Muscle of back (tissue), 13 donors: ENCODE data around the gene OR9I1. TPM values are rescaled to one million over a fixed set of nuclear protein-coding genes. Genes with fewer than 3 reads are reported as not detected.

Experiments
- DNase-seq, 3 donors: peaks; one replicate each; pipeline versions ENCODE4 v3.0.0 to v3.0.0-alpha.2; 2013
- long read RNA-seq, 9 donors: transcript quantifications; one replicate each; lab custom pipeline, GENCODE V29; 2026
- polyA plus RNA-seq, 10 donors: library from polyadenylated mRNA; unstranded; fragments of 120-200 nt; gene quantifications; one replicate each; pipeline ENCODE4 v1.2.1, GENCODE V29; 2013; ENCODE audit not compliant: insufficient read length in 10 of 10

The OR9I1 gene, protein sequence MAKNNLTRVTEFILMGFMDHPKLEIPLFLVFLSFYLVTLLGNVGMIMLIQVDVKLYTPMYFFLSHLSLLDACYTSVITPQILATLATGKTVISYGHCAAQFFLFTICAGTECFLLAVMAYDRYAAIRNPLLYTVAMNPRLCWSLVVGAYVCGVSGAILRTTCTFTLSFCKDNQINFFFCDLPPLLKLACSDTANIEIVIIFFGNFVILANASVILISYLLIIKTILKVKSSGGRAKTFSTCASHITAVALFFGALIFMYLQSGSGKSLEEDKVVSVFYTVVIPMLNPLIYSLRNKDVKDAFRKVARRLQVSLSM
- polyA plus RNA-seq: not detected
- long read RNA-seq, donor 1: 0 reads
- long read RNA-seq, donor 2: 0 reads
- long read RNA-seq, donor 3: 0 reads
- long read RNA-seq, donor 4: 0 reads
- long read RNA-seq, donor 5: 0 reads
- long read RNA-seq, donor 6: 0 reads
- long read RNA-seq, donor 7: 0 reads
- long read RNA-seq, donor 8: 0 reads
- long read RNA-seq, donor 9: 0 reads

DNA sequence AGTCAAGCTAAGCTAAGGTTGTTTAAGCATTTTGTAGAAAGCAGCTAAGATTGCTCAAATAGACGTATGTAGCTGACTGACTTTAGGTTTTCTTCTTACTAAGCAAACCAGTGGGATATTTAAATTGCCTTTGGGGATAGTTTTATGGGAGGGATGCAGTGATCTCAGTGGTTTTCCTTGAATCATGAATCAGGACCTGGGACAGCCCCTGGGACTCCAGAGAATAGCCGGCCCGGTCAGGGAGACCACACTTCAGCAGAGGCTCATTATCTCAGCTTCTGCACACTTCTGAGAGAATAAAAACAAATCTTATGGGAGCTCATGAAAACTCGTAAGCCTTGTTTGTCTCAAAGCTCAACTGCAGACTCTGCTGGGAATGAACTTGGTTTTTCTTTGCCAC, at the start of gene OR9I1:
OR9I1 (minus strand) TSS at position 62 of the 400 bp plus-strand sequence. CDS start 6,086 bp downstream, outside the sequence.
- no peak for DNase-seq

DNA sequence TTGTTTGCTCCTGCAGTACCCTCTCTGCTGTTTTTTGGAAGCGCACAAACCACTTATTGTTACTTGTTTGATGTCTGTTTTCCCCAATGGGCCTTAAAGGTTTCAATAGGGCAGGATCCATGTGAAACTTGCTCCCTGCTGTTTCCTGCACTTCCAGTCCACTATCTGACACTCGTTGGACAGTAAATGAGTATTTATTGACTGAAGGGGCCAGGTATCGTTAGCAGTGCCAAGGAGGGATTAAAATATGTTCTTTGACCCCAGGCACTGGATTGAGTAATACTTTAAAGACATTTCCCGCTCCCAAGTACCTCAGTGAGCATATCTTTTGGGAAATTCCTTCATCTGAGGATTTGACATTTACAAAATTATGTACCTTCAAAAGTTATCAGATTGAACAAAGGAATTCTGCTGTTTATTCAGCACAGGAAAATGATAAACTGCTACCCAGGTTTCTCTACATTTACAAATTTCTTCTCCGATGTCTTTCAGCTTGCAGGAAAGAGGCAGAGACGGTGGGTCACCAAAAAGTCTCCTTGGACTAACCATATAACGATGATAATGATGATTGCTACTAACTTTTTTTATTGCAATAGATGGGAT, 40.3 kb upstream of the OR9I1 start:
- no peak for DNase-seq

DNA sequence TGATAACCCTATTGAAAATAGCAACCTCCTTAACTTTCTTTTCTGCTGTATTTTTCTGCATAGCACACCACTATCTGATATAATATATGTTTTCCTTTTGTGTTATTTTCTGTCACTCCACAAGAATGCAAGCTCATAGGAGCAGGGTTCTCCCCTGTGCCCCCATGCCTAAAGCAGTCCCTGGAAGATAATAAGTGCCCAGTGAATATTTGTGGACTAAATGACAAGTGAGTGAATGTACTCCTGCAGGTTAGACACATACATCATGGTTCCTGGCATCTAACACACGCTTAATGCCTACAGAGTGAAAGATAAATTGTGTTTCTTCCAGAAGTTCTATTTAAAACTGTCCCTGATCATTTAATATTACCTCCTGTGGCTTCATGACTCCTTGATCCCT, 39.7 kb upstream of the OR9I1 start:
- DNase-seq: no peak

DNA sequence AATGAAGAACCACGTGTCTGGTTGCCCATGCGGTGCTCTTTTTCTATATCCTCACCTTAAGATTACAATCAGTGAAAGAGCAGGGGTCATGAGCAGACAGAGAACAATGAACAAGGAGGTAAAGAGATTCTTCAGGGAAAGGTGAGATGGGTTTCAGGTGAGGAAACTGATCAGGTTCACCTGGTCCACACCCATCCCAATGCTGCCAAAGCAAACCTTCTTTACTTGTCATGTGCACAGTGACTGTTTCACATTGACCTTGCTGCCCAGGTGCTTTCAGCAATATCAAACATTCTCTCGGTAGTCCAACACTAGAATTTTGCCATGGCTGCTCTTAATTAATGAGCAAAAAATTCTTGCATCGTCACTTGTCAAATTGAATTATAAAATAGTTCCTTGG, 39.1 kb upstream of the OR9I1 start:
- DNase-seq: no peak

DNA sequence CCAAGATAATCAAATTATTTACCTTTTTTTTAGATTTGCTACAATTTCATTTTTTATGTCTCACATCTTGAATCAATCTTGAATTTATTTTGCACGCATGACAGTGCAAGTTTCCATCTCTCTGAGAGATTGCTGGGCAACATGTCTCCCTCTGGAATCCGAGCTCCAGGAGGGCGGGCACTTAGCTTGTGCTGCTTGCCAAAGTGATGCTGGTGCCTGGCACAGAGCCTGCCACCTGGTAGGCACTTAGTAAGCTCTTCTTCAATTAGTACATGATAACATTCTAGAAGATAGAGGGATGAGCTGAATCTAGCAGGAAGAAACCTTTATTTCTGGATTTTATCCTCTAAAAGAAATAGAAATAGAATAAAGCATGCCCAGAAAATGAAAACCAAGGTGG, 27.5 kb upstream of the OR9I1 start:
- DNase-seq: no peak

DNA sequence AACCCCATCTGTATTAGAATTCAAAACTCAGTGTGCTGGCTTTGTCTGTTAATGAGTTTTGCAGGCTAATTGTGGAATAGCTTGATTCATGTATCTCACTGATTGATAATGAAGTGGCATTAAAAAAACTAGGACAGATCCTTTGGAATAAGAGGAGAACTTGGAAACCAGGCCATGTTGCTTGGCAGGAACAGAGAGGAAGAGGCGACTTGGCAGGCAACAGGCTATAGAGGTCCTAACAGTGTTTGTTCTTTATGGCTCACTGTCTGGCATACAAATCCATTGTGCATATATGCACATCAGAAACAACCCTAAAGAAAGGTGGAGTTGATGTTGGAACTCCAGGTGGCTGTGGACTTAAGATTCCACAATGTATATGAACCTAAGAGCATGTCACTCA, 17.4 kb upstream of the OR9I1 start:
- no peak for DNase-seq

DNA sequence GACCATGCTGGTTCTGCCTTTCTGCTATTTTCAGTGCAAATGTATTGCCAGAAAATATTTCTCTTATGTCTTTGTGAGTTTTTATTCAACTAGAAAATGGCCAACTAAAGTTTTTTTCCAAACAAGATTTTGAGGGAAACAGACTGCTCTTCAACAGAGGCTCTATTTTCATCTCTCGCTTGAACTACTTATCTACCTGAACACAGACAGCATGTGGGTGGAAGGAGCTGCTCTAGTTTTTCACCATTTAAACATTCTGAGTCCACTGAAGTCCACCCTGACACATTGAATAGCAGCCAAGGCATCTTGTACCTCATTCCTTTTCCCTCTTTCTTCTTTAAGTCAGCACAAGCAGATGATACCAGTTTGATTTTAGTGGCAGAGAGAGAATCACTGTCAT, 9.8 kb upstream of the OR9I1 start:
- no peak for DNase-seq

DNA sequence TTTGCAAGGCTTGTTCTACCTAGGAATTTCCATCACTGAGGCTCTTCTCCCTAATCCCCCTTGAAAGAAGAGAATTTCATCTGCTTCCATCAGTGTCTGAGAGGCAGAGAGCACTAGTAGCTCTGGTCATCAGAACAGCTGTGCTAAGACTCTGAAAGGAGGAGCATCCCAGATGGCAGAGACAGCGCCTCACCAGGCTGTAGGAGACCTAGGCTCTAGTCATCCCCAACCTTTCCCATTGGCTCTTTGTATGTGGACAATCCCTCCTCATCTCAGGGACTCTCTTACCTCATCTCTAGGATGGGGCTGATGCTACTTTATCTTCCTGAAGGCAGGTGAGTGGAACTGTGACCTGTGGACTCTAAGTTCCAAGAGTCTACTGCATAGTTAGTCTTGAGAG, 8.8 kb upstream of the OR9I1 start:
- no peak for DNase-seq

DNA sequence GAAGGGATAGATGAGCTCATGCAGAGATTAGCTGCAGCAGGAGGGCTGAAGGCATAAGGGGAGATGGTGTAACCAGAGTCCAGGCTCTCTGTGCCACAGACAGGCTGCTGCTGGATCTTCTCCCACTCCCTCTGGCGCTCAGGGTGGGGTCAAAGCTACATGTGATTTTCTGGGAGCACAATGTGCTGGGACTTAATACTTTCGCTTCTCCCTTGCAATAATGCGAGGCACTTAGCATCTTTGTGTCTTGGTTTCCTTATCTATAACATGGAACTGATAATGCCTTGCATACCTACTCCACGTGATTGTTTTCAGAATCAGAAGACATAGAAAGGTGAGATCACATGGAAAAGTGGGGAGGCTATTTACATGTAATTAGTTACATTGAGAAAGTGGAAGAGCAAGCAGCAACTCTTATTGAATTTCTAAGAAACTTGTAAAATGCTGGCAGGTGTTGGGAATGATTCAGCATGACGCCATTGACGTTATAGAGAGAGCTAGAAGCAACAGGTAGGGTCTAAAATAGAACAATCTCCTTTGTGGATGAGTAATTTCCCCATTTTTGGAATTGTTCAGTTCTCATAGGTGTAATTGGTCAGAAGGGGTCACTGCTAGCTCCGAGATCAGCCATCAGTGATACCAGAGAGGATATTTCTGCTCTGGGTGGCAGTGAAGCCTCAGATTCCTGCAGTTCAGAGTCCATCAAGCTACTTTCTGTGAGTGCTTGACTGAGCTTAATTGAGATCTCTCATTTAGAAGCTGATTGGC, 8.2 kb upstream of the OR9I1 start:
- no peak for DNase-seq

DNA sequence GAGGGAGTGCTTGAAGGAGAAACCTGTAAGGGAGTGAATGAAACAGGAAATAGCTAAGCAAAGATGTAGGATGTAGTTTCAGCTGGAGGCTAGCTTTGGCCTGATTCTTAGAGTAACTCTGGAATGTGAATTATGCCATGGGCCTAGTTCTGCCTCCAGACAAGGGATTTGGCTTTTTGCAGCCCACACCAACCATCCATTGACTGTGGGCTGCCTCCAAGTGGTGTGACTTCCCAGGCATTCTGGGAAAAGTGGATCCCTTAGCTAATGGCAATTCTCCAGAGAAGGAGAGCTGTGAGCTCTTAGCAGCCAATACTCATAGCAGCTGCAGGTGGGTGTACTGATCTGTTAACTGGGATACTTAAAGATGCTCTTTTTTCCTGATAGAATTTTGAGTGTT, 2.0 kb upstream of the OR9I1 start:
- no peak for DNase-seq

DNA sequence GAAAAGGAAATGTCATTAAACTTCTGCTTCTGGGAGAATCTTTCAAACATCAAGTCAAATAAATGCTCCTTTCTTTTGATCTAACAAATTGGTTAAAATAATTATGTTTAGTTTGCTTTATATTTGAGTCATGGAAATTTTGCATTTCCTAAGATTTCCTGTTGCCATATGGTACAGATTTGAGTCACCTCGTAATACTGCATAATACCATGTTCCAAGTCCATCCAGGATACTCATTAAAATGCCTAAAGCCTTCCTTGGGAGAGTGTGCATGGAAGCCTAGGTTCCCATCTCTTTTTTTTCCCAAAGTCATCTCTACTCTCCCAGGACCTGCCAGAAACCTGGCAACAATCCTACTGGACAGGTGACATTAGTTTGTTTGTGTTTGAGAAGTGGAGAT, 4.2 kb downstream of the OR9I1 start:
- DNase-seq: no peak

DNA sequence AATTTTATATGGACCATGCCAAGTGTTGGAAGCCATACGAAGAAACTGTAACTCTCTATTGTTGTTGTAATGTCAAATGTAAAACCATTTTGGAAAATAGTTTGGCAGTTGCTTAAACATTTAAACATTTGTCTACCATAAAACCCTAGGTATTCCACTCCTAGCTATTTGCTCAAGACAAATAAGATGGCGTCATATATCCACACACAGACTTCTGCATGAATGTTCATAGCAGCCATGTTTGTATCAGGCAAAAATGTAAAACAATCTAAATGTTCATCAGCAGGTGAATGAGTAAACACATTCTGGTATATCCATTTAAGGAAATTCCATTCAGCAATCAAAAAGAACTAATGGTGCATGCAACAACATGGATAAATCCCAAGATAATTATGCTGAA, 27.9 kb downstream of the OR9I1 start:
- no peak for DNase-seq

DNA sequence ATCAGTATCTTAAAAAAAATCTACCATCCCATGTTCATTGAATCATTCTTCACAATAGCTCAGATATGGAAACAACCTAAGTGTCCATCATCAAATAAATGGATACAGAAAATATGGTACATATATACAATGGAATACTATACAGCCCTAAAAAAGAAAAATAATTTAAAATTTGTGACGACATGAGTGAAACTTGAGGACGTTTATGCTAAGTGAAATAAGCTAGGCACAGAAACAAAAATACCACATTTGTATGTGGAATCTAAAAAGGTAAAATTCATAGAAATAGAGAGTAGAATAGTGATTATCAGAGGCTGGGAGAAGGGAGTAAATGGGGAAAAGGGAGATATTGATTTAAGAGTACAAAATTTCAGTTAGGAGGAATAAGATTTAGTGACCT, 38.8 kb downstream of the OR9I1 start:
- no peak for DNase-seq

DNA sequence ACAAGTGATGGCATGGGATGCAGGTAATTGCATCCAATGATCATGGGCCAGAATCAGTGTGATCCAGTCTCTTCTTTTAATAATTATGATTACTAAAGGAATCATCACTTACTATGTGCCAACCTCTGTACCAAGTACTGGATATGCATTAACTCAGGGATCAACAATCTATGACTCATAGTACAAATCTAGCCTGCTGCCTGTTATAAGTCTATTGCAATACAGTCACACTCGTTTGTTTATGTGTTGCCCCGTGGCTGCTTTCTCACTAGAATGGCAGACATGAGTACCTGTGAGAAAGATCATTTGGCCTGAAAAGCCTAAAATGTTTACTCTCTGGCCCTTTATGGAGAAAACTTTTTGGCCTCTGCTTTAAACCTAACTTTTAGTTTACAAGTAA, 49.5 kb downstream of the OR9I1 start:
- DNase-seq: no peak

DNA sequence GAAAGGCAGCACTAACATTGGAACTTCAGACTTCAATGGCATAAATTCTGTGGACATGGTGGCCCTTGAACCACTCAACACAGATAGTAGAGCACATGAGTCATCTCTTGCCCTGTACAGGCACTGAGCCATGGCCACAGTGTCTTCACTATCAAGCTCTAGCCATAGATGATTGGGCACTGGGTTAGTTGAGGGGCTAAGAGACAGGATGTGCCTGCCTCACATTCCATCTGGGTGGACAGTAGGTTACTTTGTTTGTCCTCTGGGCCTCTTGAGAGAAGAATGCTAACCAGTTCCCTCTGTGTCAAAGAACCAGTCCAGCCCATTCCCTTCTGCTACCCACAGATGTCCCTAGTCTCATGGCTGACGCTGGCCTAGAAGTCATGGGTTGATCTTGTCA, 54.7 kb downstream of the OR9I1 start:
- no peak for DNase-seq

DNA sequence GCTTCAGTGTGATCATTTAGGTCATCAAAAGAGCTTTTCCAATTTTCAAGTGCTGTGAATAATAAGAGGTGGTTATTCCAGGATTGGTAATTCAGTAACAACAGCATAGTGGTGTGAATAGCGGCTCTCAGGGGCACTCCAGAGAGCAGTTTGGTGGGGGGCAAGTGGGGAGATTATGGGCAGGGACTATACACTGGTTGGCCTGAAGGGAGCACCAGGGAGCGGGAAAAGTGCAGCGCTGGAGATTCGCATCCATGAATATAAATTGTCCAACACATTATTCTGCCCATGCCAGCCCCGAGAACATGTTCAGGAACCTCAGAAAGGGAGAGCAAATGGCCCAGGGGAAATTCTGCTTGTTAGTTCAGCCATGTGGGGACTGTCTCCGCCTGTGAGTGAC, 56.7 kb downstream of the OR9I1 start:
- no peak for DNase-seq

DNA sequence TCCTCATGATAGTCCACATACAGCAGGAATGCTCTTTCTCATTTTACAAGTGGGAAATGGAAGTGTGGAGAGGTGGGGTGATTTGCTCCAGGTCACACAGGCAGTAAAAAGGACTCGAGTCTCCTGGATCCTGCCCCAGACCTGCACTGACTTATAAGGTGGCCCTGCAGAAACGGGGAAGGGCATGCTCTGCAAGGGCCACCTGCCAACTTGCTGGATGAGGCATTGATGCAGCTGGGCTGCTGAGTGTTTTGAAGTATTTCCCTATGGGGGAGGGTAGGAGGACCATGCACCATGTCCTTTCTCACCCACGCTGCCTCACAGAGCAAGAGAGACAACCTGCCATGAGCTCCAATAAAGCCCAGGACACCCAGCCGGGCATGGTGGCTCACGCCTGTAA, 57.6 kb downstream of the OR9I1 start:
- DNase-seq: no peak

Other genes starting within 250 kb of the OR9I1 start
- not detected for gene OR9Q1, start 101.6 kb downstream of the OR9I1 start, polyA plus RNA-seq
- not detected for gene OR6Q1, start 94.6 kb downstream of the OR9I1 start, polyA plus RNA-seq
- not detected for gene OR9Q2, start 63.5 kb upstream of the OR9I1 start, polyA plus RNA-seq
- not detected for gene OR1S2, start 78.6 kb upstream of the OR9I1 start, polyA plus RNA-seq
- gene OR1S1, start 87.2 kb upstream of the OR9I1 start, polyA plus RNA-seq: not detected
- gene OR10Q1, start 103.4 kb upstream of the OR9I1 start, polyA plus RNA-seq: not detected
- gene OR10W1, start 142.7 kb upstream of the OR9I1 start, polyA plus RNA-seq: not detected
- not detected for gene OR5B17, start 233.5 kb upstream of the OR9I1 start, polyA plus RNA-seq